HepG2 (cell line): Measurements from ENCODE around the gene SLC38A3. TPM values are rescaled to one million over a fixed set of nuclear protein-coding genes. Genes with fewer than 3 reads are reported as not detected.
A peak's percentile ranks its signal among the peaks of the same experiment; 100 is the strongest.

Source experiments
- ATAC-seq: fragments of 200-7000 bp; cut with Tn5 transposase; 3 replicates; pipeline ENCODE4 v1.9.1; 2020; ENCODE audit warnings: mild to moderate bottlenecking, moderate library complexity
- BruUV-seq: library from RNA; stranded (reverse); fragments of 400-500 nt; replicated peaks from 2 replicates; lab custom pipeline; 2021; lab: Mats Ljungman, UMichigan
- CTCF ChIA-PET: fragments of 300-600 bp; formaldehyde crosslinking; extraction: SDS; loops from one replicate; lab custom pipeline; 2021; ENCODE audit warnings: low total read pairs, inconsistent platforms, low intra/inter-chr PET ratio; lab: Yijun Ruan, JAX
- POLR2A ChIA-PET: fragments of 350-600 bp; sonication (Branson Sonifier 250); formaldehyde crosslinking; loops from one replicate; lab custom pipeline; 2020; ENCODE audit warnings: antibody characterized with exemption, inconsistent platforms; lab: Yijun Ruan, JAX
- DNase-seq: peaks from one replicate; pipeline ENCODE4 v3.0.0-alpha.2; 2015; ENCODE audit warnings: low spot score
- FAIRE-seq: peaks from 3 replicates; lab custom pipeline; 2011; peaks lifted over from hg19 to GRCh38; lab: Jason Lieb, UNC
- H2AFZ ChIP-seq: one replicate; pipeline ENCODE4 v1.6.1; 2011; ENCODE audit warnings: low read length, inconsistent platforms
- H3K27ac ChIP-seq: fragments of 300-600 bp; 3 replicates; pipeline ENCODE4 v1.8.0; 2011; ENCODE audit warnings: mixed run types, mild to moderate bottlenecking, mixed read lengths, low read length, inconsistent platforms; ENCODE audit not compliant: insufficient read depth; ENCODE audit errors: extremely low read length
- H3K27me3 ChIP-seq, 2 experiments: fragments of 200-600 bp in 1 of 2; 2 replicates in 1 of 2; 3 replicates in 1 of 2; pipeline versions ENCODE4 v1.6.0 to v1.8.0; 2011; ENCODE audit warnings: low read length in 2 of 2, mild to moderate bottlenecking in 2 of 2, moderate library complexity in 2 of 2, inconsistent platforms in 1 of 2; ENCODE audit not compliant: insufficient read depth in 2 of 2, control insufficient read depth in 1 of 2
- H3K36me3 ChIP-seq, 2 experiments: fragments of 200-600 bp in 1 of 2; replicated peaks in 1 of 2; 2 replicates in 1 of 2; 3 replicates in 1 of 2; pipeline versions ENCODE4 v1.5.1 to v1.8.0; 2011; ENCODE audit warnings: low read length in 2 of 2, inconsistent platforms in 1 of 2; ENCODE audit not compliant: insufficient read depth in 2 of 2, control insufficient read depth in 1 of 2
- H3K4me1 ChIP-seq: 2 replicates; pipeline ENCODE4 v1.5.1; 2012; ENCODE audit warnings: low read length, inconsistent platforms; ENCODE audit not compliant: insufficient read depth
- H3K4me2 ChIP-seq: 2 replicates; pipeline ENCODE4 v1.6.0; 2011; ENCODE audit warnings: low read depth, low read length, inconsistent platforms
- H3K4me3 ChIP-seq, 3 experiments: fragments of 200-600 bp in 1 of 3; sonication (generic), shearing (Covaris generic) in 1 of 3; replicated peaks in 1 of 3; 2 replicates each; pipeline ENCODE4 v1.5.1; 2011 to 2016; ENCODE audit warnings: low read length in 3 of 3, inconsistent platforms in 2 of 3, low read depth in 2 of 3, mild to moderate bottlenecking in 2 of 3, control low read depth in 1 of 3, mixed read lengths in 1 of 3; ENCODE audit not compliant: insufficient read depth in 1 of 3
- H3K79me2 ChIP-seq: one replicate; pipeline ENCODE4 v1.6.1; 2011; ENCODE audit warnings: low read length, inconsistent platforms; ENCODE audit not compliant: insufficient read depth
- H3K9ac ChIP-seq: 2 replicates; pipeline ENCODE4 v1.6.0; 2011; ENCODE audit warnings: mild to moderate bottlenecking, low read depth, low read length, inconsistent platforms; ENCODE audit not compliant: insufficient read depth
- H3K9me3 ChIP-seq: 2 replicates; pipeline ENCODE4 v1.5.1; 2012; ENCODE audit warnings: mild to moderate bottlenecking, low read length
- H4K20me1 ChIP-seq: 2 replicates; pipeline ENCODE4 v1.6.0; 2011; ENCODE audit warnings: inconsistent platforms, mild to moderate bottlenecking, low read length, moderate library complexity; ENCODE audit not compliant: insufficient read depth
- CEBPB ChIP-seq: IDR thresholded peaks from 2 replicates; pipeline ENCODE4 v1.6.1; 2011; ENCODE audit warnings: low read depth, low read length, improper control_type of control experiment, borderline replicate concordance
- ETV6 ChIP-seq: sonication (generic); formaldehyde crosslinking; conservative IDR thresholded peaks from 2 replicates; pipeline ENCODE4 v1.4.0; 2020; ENCODE audit warnings: missing genetic modification reagents
- HINFP ChIP-seq: sonication (generic); formaldehyde crosslinking; IDR thresholded peaks from 2 replicates; pipeline ENCODE4 v1.4.0; 2020; ENCODE audit warnings: low read depth, mild to moderate bottlenecking, missing genetic modification reagents
- HMGA1 ChIP-seq: sonication (generic); formaldehyde crosslinking; conservative IDR thresholded peaks from 2 replicates; pipeline ENCODE4 v1.4.0; 2020; ENCODE audit warnings: missing genetic modification reagents
- HNRNPLL ChIP-seq: fragments of 200-400 bp; formaldehyde crosslinking; IDR thresholded peaks from 2 replicates; pipeline ENCODE4 v1.6.1; 2017; ENCODE audit warnings: mild to moderate bottlenecking, low read depth, low read length; ENCODE audit not compliant: poor library complexity, severe bottlenecking
- MATR3 ChIP-seq: sonication (generic); formaldehyde crosslinking; IDR thresholded peaks from 2 replicates; pipeline ENCODE4 v1.4.0; 2020; ENCODE audit warnings: missing genetic modification reagents
- SMARCC2 ChIP-seq: fragments of 450-650 bp; IDR thresholded peaks from 2 replicates; pipeline ENCODE4 v1.6.1; 2017; ENCODE audit warnings: antibody characterized with exemption, mild to moderate bottlenecking
- UBTF ChIP-seq: sonication (generic); formaldehyde crosslinking; IDR thresholded peaks from 2 replicates; pipeline ENCODE4 v1.4.0; 2020; ENCODE audit warnings: mild to moderate bottlenecking, missing genetic modification reagents
- ZNF121 ChIP-seq: sonication (generic); formaldehyde crosslinking; IDR thresholded peaks from 2 replicates; pipeline ENCODE4 v1.5.0; 2020; ENCODE audit warnings: mild to moderate bottlenecking, missing genetic modification reagents
- ZNF280B ChIP-seq: sonication (generic); formaldehyde crosslinking; IDR thresholded peaks from 2 replicates; pipeline ENCODE4 v1.5.0; 2020; ENCODE audit warnings: missing genetic modification reagents, mild to moderate bottlenecking, borderline replicate concordance
- ZNF280D ChIP-seq: sonication (generic); formaldehyde crosslinking; IDR thresholded peaks from 2 replicates; pipeline ENCODE4 v1.5.1; 2020; ENCODE audit warnings: mild to moderate bottlenecking, missing genetic modification reagents
- ZNF652 ChIP-seq: IDR thresholded peaks from 2 replicates; pipeline ENCODE4 v1.6.1; 2016; ENCODE audit warnings: low read depth, borderline replicate concordance
- ZNF780A ChIP-seq: sonication (generic); formaldehyde crosslinking; IDR thresholded peaks from 2 replicates; pipeline ENCODE4 v1.8.0; 2022; ENCODE audit warnings: mild to moderate bottlenecking, missing genetic modification reagents, moderate library complexity
- ZNF781 ChIP-seq: sonication (generic); formaldehyde crosslinking; IDR thresholded peaks from 2 replicates; pipeline ENCODE4 v1.5.1; 2020; ENCODE audit warnings: borderline replicate concordance, mild to moderate bottlenecking, missing genetic modification reagents; ENCODE audit errors: not compliant biosample characterization
- ZNF790 ChIP-seq: sonication (generic); formaldehyde crosslinking; IDR thresholded peaks from 2 replicates; pipeline ENCODE4 v1.8.0; 2022; ENCODE audit warnings: missing genetic modification reagents, mild to moderate bottlenecking, borderline replicate concordance
- WGBS: methylation state at CpG from one replicate; pipeline ENCODE4 v1.1.6; 2017; ENCODE audit warnings: low lambda C conversion rate; 5-methylcytosine and 5-hydroxymethylcytosine counted together
- in situ Hi-C: cut with HindIII; loops from 2 replicates; pipeline ENCODE4 v1.10.0; 2017; ENCODE audit warnings: low pct_unique_long_range_greater_than_20kb; ENCODE audit not compliant: extremely low pct_ligation_motif_present
- intact Hi-C: fragments of 100-400 bp; cut with micrococcal nuclease; formaldehyde crosslinking; loops from one replicate; pipeline ENCODE4 v1.10.0; 2022; ENCODE audit not compliant: unreplicated experiment
- polyA plus RNA-seq, 8 experiments: library from polyadenylated mRNA; depleted of rRNA in 3 of 8; stranded (reverse) in 7 of 8; unstranded in 1 of 8; fragments of >200 nt; fragmentation: Illumina TruSeq in 4 of 8; extraction: Trizol in 4 of 8; gene quantifications; 2 replicates each; pipeline versions ENCODE4 v1.2.1 to v1.2.3, GENCODE V29; 2011 to 2016; ENCODE audit warnings: low read depth in 4 of 8, missing spikeins in 1 of 8, mixed read lengths in 1 of 8; ENCODE audit not compliant: insufficient read depth in 1 of 8
- total RNA-seq, 5 experiments: library from RNA; depleted of rRNA; stranded (reverse); fragments of >200 nt; fragmentation: Illumina TruSeq; extraction: Trizol; gene quantifications; 2 replicates each; pipeline ENCODE4 v1.2.3, GENCODE V29; 2016; ENCODE audit warnings: low read depth in 1 of 5

Gene SLC38A3
- total and polyA plus RNA-seq, 2 of the 13 experiments (the other 11 are each of a cell fraction or from before 2014, with no cell fraction given) = 29.8 to 164 TPM

- Histone ChIP-seq H3K9ac (peak overlapping the region; percentile 71), H4K20me1 (no peaks in the 10 kb centered on the region), H3K27me3 (peaks cover 0 to 15% of the 10 kb centered on the region in 2 experiments; a peak in 2 of 5 replicates), H3K4me1 (peaks cover 69% of the 10 kb centered on the region), H3K9me3 (no peaks in the 10 kb centered on the region), H3K27ac (no peak overlapping the region), H2AFZ (no peak overlapping the region), H3K4me2 (peak overlapping the region; percentile 91), H3K4me3 (peak overlapping the region; percentile 67 to 84 (median 81)), H3K79me2 (peaks cover 7% of the 10 kb centered on the region), H3K36me3 (peaks cover 0 to 9% of the 10 kb centered on the region in 2 experiments; a peak in 1 of 5 replicates)
- DNase-seq (no peak), FAIRE-seq (no peak), ATAC-seq (no peak; the same call in 2 of the 3 replicates)
- in situ Hi-C loops (no loop called here), intact Hi-C loops (loop anchor here (1.0 kb wide), 1 partner anchor 34 kb away; no protein-coding TSS in a partner anchor)
- ChIA-PET POLR2A (interaction anchor here (1.1 to 3.7 kb wide), 5 partner anchors 12 to 40 kb away, joined by 3 to 23 read pairs (median 6); no protein-coding TSS in a partner anchor), CTCF (interaction anchor here (1.1 to 3.0 kb wide), 2 partner anchors 34 kb away, joined by 4 to 22 read pairs; no protein-coding TSS in a partner anchor)
- 0% methylated on average over 5 of the region's 37 CpGs for WGBS
- BruUV-seq = no TSS peak
- no peak for TF ChIP-seq ZNF781
- TF ChIP-seq HINFP (CRISPR knock-in tag) = no peak
- no peak for TF ChIP-seq MATR3 (CRISPR knock-in tag)
- TF ChIP-seq HNRNPLL = peak; percentile 4
- TF ChIP-seq CEBPB = no peak
- no peak for TF ChIP-seq ZNF780A (CRISPR knock-in tag)
- peak; percentile 69; the same call in 1 of the 2 replicates for TF ChIP-seq UBTF (CRISPR knock-in tag)
- no peak for TF ChIP-seq SMARCC2
- no peak for TF ChIP-seq ZNF280D
- no peak for TF ChIP-seq HMGA1 (CRISPR knock-in tag)
- no peak for TF ChIP-seq ZNF121 (CRISPR knock-in tag)
- TF ChIP-seq ETV6 (CRISPR knock-in tag) = no peak
- TF ChIP-seq ZNF280B = no peak
- TF ChIP-seq ZNF790 (CRISPR knock-in tag) = no peak
- no peak for TF ChIP-seq ZNF652 (CRISPR knock-in tag)
These were observed 49.6 kb upstream of the SLC38A3 start for GRCh38 chr3:50155491-50155878.
